OCI-M1 (cell line): ENCODE data around the gene ACIN1.

ENCODE experiments used
- DNase-seq: peaks from one replicate; lab custom pipeline; 2025; lab: John Stamatoyannopoulos, UW

Gene ACIN1

GRCh38 chr14:23079716-23080115 lies 15.2 kb downstream of the ACIN1 start:
- no peak for DNase-seq

- no peak for DNase-seq
Measured at GRCh38 chr14:23078692-23079116, 16.2 kb downstream of the ACIN1 start.

- no peak for DNase-seq
Measured at GRCh38 chr14:23077962-23078361, 17.0 kb downstream of the ACIN1 start.

- DNase-seq: no peak
Measured at GRCh38 chr14:23076785-23077408, 18.0 kb downstream of the ACIN1 start.

- DNase-seq: no peak
Measured at GRCh38 chr14:23074906-23075305, 20.0 kb downstream of the ACIN1 start.

GRCh38 chr14:23071921-23072539 lies 22.9 kb downstream of the ACIN1 start:
- DNase-seq: no peak

- DNase-seq: no peak
Measured at GRCh38 chr14:23071244-23071920, 23.6 kb downstream of the ACIN1 start.

- DNase-seq: no peak
Measured at GRCh38 chr14:23070262-23071129, 24.4 kb downstream of the ACIN1 start.

GRCh38 chr14:23069413-23069806 lies 25.5 kb downstream of the ACIN1 start:
- no peak for DNase-seq

- DNase-seq: no peak
Measured at GRCh38 chr14:23068789-23069412, 26.0 kb downstream of the ACIN1 start.

- DNase-seq: no peak
Measured at GRCh38 chr14:23067847-23068788, 26.8 kb downstream of the ACIN1 start.

GRCh38 chr14:23066855-23067744 lies 27.8 kb downstream of the ACIN1 start:
- DNase-seq: no peak

GRCh38 chr14:23066368-23066767 lies 28.6 kb downstream of the ACIN1 start:
- DNase-seq: no peak

- no peak for DNase-seq
Measured at GRCh38 chr14:23063601-23064000, 31.3 kb downstream of the ACIN1 start.

GRCh38 chr14:23062002-23062401 lies 32.9 kb downstream of the ACIN1 start:
- no peak for DNase-seq

- DNase-seq: no peak
Measured at GRCh38 chr14:23060536-23061260, 34.2 kb downstream of the ACIN1 start.

- no peak for DNase-seq
Measured at GRCh38 chr14:23058654-23059504, 36.1 kb downstream of the ACIN1 start.
